GM23338 (cell line): ENCODE data around the gene TIMM44. TPM values are rescaled to one million over a fixed set of nuclear protein-coding genes. Genes with fewer than 3 reads are reported as not detected.

ENCODE experiments used
- ATAC-seq: fragments of 200-7000 bp; cut with Tn5 transposase; 3 replicates; pipeline ENCODE4 v1.9.1; 2020
- DNase-seq: peaks from one replicate; pipeline ENCODE4 v3.0.0-alpha.2; 2015; ENCODE audit warnings: low spot score
- H2AFZ ChIP-seq: fragments of 200-600 bp; sonication (generic); 2 replicates; pipeline ENCODE4 v1.8.0; 2016; ENCODE audit warnings: antibody characterized with exemption, mild to moderate bottlenecking, moderate library complexity
- H3F3A ChIP-seq: fragments of 200-600 bp; sonication (generic); replicated peaks from 2 replicates; pipeline ENCODE4 v1.8.0; 2017; ENCODE audit warnings: antibody characterized with exemption, mixed run types, low read depth
- H3K27ac ChIP-seq: fragments of 200-600 bp; sonication (generic); 2 replicates; pipeline ENCODE4 v1.6.1; 2016; ENCODE audit warnings: low read depth
- H3K27me3 ChIP-seq: fragments of 200-600 bp; sonication (generic); 2 replicates; pipeline ENCODE4 v1.8.0; 2016; ENCODE audit warnings: mild to moderate bottlenecking, mixed run types, moderate library complexity; ENCODE audit not compliant: insufficient read depth
- H3K36me3 ChIP-seq: fragments of 200-600 bp; sonication (generic); 2 replicates; pipeline ENCODE4 v1.8.0; 2016; ENCODE audit warnings: mild to moderate bottlenecking; ENCODE audit not compliant: insufficient read depth
- H3K4me1 ChIP-seq: fragments of 200-600 bp; sonication (generic); 2 replicates; pipeline ENCODE4 v1.8.0; 2016; ENCODE audit warnings: mild to moderate bottlenecking, moderate library complexity; ENCODE audit not compliant: insufficient read depth
- H3K4me2 ChIP-seq: fragments of 200-600 bp; sonication (generic); 2 replicates; pipeline ENCODE4 v1.7.1; 2017; ENCODE audit warnings: mixed run types
- H3K4me3 ChIP-seq: fragments of 200-600 bp; sonication (generic); 2 replicates; pipeline ENCODE4 v1.6.1; 2016; ENCODE audit warnings: mixed run types
- H3K79me2 ChIP-seq: fragments of 200-600 bp; sonication (generic); replicated peaks from 2 replicates; pipeline ENCODE4 v1.8.0; 2017; ENCODE audit warnings: mild to moderate bottlenecking; ENCODE audit not compliant: insufficient read depth
- H3K9me2 ChIP-seq: fragments of 200-600 bp; sonication (generic); 2 replicates; pipeline ENCODE4 v1.8.0; 2017; ENCODE audit not compliant: insufficient read depth
- H4K20me1 ChIP-seq: fragments of 200-600 bp; sonication (generic); replicated peaks from 2 replicates; pipeline ENCODE4 v1.8.0; 2017; ENCODE audit warnings: mild to moderate bottlenecking; ENCODE audit not compliant: insufficient read depth
- H3K27ac Mint-ChIP-seq: 2 replicates; pipeline ENCODE4 v1.8.0; 2020; ENCODE audit warnings: inconsistent platforms, mild to moderate bottlenecking, moderate library complexity, mixed read lengths
- H3K27me3 Mint-ChIP-seq: 3 replicates; pipeline ENCODE4 v1.8.0; 2022; ENCODE audit warnings: low read depth, mild to moderate bottlenecking, moderate library complexity, mixed read lengths, inconsistent platforms; ENCODE audit not compliant: insufficient read depth, poor library complexity
- H3K36me3 Mint-ChIP-seq: 3 replicates; pipeline ENCODE4 v1.8.0; 2021; ENCODE audit warnings: low read depth, mild to moderate bottlenecking, inconsistent platforms, moderate library complexity, mixed read lengths
- H3K4me1 Mint-ChIP-seq: 3 replicates; pipeline ENCODE4 v1.8.0; 2020; ENCODE audit warnings: mild to moderate bottlenecking, inconsistent platforms, mixed read lengths
- H3K4me3 Mint-ChIP-seq: 3 replicates; pipeline ENCODE4 v1.8.0; 2021; ENCODE audit warnings: moderate library complexity, mild to moderate bottlenecking, inconsistent platforms, mixed read lengths
- H3K9me3 Mint-ChIP-seq: 3 replicates; pipeline ENCODE4 v1.8.0; 2020; ENCODE audit warnings: moderate library complexity, mild to moderate bottlenecking, inconsistent platforms, mixed read lengths
- CTCF ChIP-seq, 2 experiments: fragments of 200-600 bp in 1 of 2; sonication (generic) in 1 of 2; conservative IDR thresholded peaks; 2 replicates each; pipeline versions ENCODE4 v1.5.1 to v1.6.1; 2016 to 2017; ENCODE audit warnings: antibody characterized with exemption in 2 of 2, low read depth in 2 of 2, mild to moderate bottlenecking in 2 of 2, moderate library complexity in 1 of 2
- EZH2phosphoT487 ChIP-seq: fragments of 200-600 bp; sonication (generic); IDR thresholded peaks from one replicate; pipeline ENCODE4 v1.8.1; 2018; ENCODE audit warnings: antibody characterized with exemption; ENCODE audit not compliant: unreplicated experiment
- JUNB ChIP-seq: IDR thresholded peaks from one replicate; pipeline ENCODE4 v1.6.1; 2016; ENCODE audit warnings: antibody characterized with exemption; ENCODE audit not compliant: unreplicated experiment
- POLR2AphosphoS5 ChIP-seq: IDR thresholded peaks from 2 replicates; pipeline ENCODE4 v1.6.1; 2016; ENCODE audit warnings: antibody characterized with exemption, low read depth
- ZNF114 ChIP-seq: fragments of 250-450 bp; sonication (Bioruptor Pico); IDR thresholded peaks from 2 replicates; pipeline ENCODE4 v1.5.0; 2020; ENCODE audit warnings: mild to moderate bottlenecking, moderate library complexity
- ZNF331 ChIP-seq: fragments of 250-450 bp; sonication (Bioruptor Pico); IDR thresholded peaks from 2 replicates; pipeline ENCODE4 v1.5.0; 2020; ENCODE audit warnings: low read depth, mild to moderate bottlenecking, moderate library complexity
- polyA plus RNA-seq: library from polyadenylated mRNA; unstranded; fragments of >200 nt; fragmentation: Nextera tagmentation; extraction: Ambion mirVana; gene quantifications from 2 replicates; pipeline ENCODE4 v1.2.1, GENCODE V29; 2016
- total RNA-seq: library from RNA; depleted of rRNA; stranded (reverse); fragments of >200 nt; shearing (Covaris generic); gene quantifications from 2 replicates; pipeline ENCODE4 v1.2.3, GENCODE V29; 2014

TIMM44 gene
- total and polyA plus RNA-seq, 2 experiments from 2014 or later: 125 to 128 TPM

- Histone ChIP-seq H2AFZ (no peak overlapping the region), H3K9me2 (no peaks in the 10 kb centered on the region), H3K27me3 (no peaks in the 10 kb centered on the region), H3K27ac (0 out of 2 replicates have a peak overlapping the region, but pooled peaks have one; percentile 26), H3F3A (peaks cover 4% of the 10 kb centered on the region; the same call in 1 of the 2 replicates), H3K4me3 (no peak overlapping the region), H3K4me2 (no peak overlapping the region), H4K20me1 (peaks cover 81% of the 10 kb centered on the region), H3K79me2 (peaks cover 100% of the 10 kb centered on the region), H3K36me3 (peaks cover 23% of the 10 kb centered on the region), H3K4me1 (peaks cover 22% of the 10 kb centered on the region)
- Mint-ChIP-seq H3K4me3 (no peak overlapping the region), H3K27ac (no peak overlapping the region), H3K27me3 (peaks cover 6% of the 10 kb centered on the region), H3K9me3 (no peaks in the 10 kb centered on the region), H3K36me3 (peaks cover 51% of the 10 kb centered on the region), H3K4me1 (peaks cover 38% of the 10 kb centered on the region)
- DNase-seq (no peak), ATAC-seq (no peak)
- TF ChIP-seq POLR2AphosphoS5 (no peak), JUNB (no peak), ZNF331 (CRISPR knock-in tag) (no peak)
Observed at GRCh38 chr19:7992575-7992974, 49.1 kb upstream of the TIMM44 start.

GRCh38 chr19:7989071-7989575 lies 45.7 kb upstream of the TIMM44 start:
- no peak for DNase-seq

More at GRCh38 chr19:7989071-7989575, 45.7 kb upstream of the TIMM44 start:
- Histone ChIP-seq H3K27me3 (no peaks in the 10 kb centered on the region), H3K79me2 (peaks cover 94% of the 10 kb centered on the region), H2AFZ (no peak overlapping the region), H4K20me1 (peaks cover 66% of the 10 kb centered on the region), H3K4me2 (no peak overlapping the region), H3K27ac (peak overlapping the region; percentile 52), H3F3A (peaks cover 5% of the 10 kb centered on the region), H3K4me1 (no peaks in the 10 kb centered on the region; the same call in 1 of the 2 replicates), H3K36me3 (peaks cover 23% of the 10 kb centered on the region), H3K4me3 (no peak overlapping the region), H3K9me2 (no peaks in the 10 kb centered on the region)
- ATAC-seq: no peak
- Mint-ChIP-seq H3K9me3 (no peaks in the 10 kb centered on the region), H3K27me3 (peaks cover 5% of the 10 kb centered on the region), H3K4me1 (peaks cover 8% of the 10 kb centered on the region), H3K4me3 (no peak overlapping the region), H3K36me3 (peaks cover 61% of the 10 kb centered on the region), H3K27ac (no peak overlapping the region; the same call in 1 of the 2 replicates)
- TF ChIP-seq CTCF (conservative IDR thresholded peaks at IDR 0.05; ENCODE audit: low read depth in 2 of 2): no peak
- no peak for TF ChIP-seq EZH2phosphoT487
- TF ChIP-seq JUNB: no peak
- TF ChIP-seq ZNF114 (CRISPR knock-in tag): no peak
- no peak for TF ChIP-seq ZNF331 (CRISPR knock-in tag)
- TF ChIP-seq POLR2AphosphoS5: no peak
